A673 (cell line): ENCODE data around the gene PROSER2. TPM values are rescaled to one million over a fixed set of nuclear protein-coding genes. Genes with fewer than 3 reads are reported as not detected.

Source experiments
- BruUV-seq: library from RNA; stranded (reverse); fragments of 400-500 nt; replicated peaks from 2 replicates; lab custom pipeline; 2021; lab: Mats Ljungman, UMichigan
- CTCF ChIA-PET: fragments of 300-600 bp; sonication (Branson Sonifier 250); formaldehyde crosslinking; loops from one replicate; lab custom pipeline; 2022; ENCODE audit warnings: antibody characterized with exemption; lab: Charles Lee
- POLR2A ChIA-PET: fragments of 300-600 bp; sonication (Branson Sonifier 250); formaldehyde crosslinking; loops from one replicate; lab custom pipeline; 2022; ENCODE audit warnings: antibody characterized with exemption; ENCODE audit not compliant: low non-redundant PET; lab: Charles Lee
- DNase-seq: peaks from one replicate; pipeline ENCODE4 v3.0.0-alpha.2; 2015; ENCODE audit warnings: low spot score
- H3K27ac ChIP-seq: fragments of 200-600 bp; sonication (generic); 2 replicates; pipeline ENCODE4 v1.5.1; 2016; ENCODE audit warnings: mixed run types, low read depth, mild to moderate bottlenecking, mixed read lengths, antibody characterized with exemption, low read length; ENCODE audit not compliant: poor library complexity, severe bottlenecking
- H3K27me3 ChIP-seq: fragments of 200-600 bp; sonication (generic); replicated peaks from 2 replicates; pipeline ENCODE4 v1.6.1; 2017; ENCODE audit warnings: mixed run types, low read depth, mild to moderate bottlenecking, mixed read lengths, antibody characterized with exemption, low read length; ENCODE audit not compliant: insufficient read depth, poor library complexity
- H3K36me3 ChIP-seq: fragments of 200-600 bp; sonication (generic); 2 replicates; pipeline ENCODE4 v1.6.1; 2016; ENCODE audit warnings: mixed run types, mild to moderate bottlenecking, mixed read lengths, antibody characterized with exemption, low read length; ENCODE audit not compliant: insufficient read depth, poor library complexity, severe bottlenecking
- H3K4me1 ChIP-seq: fragments of 200-600 bp; sonication (generic); 2 replicates; pipeline ENCODE4 v1.6.1; 2017; ENCODE audit warnings: mixed run types, mild to moderate bottlenecking, mixed read lengths, antibody characterized with exemption, low read length; ENCODE audit not compliant: insufficient read depth, poor library complexity, severe bottlenecking
- H3K4me3 ChIP-seq: fragments of 200-600 bp; sonication (generic); 2 replicates; pipeline ENCODE4 v1.5.1; 2016; ENCODE audit warnings: low read depth, mixed run types, mild to moderate bottlenecking, mixed read lengths, low read length; ENCODE audit not compliant: poor library complexity, severe bottlenecking
- H3K9me3 ChIP-seq: fragments of 200-600 bp; sonication (generic); 2 replicates; pipeline ENCODE4 v1.6.1; 2016; ENCODE audit warnings: mixed run types, low read depth, mild to moderate bottlenecking, mixed read lengths, antibody characterized with exemption, low read length; ENCODE audit not compliant: poor library complexity, severe bottlenecking
- EZH2 ChIP-seq: fragments of 200-600 bp; sonication (generic); IDR thresholded peaks from 2 replicates; pipeline ENCODE4 v1.6.1; 2017; ENCODE audit warnings: borderline replicate concordance, low read depth, mild to moderate bottlenecking, mixed read lengths, antibody characterized with exemption, low read length; ENCODE audit not compliant: poor library complexity, severe bottlenecking
- intact Hi-C: fragments of 100-400 bp; cut with micrococcal nuclease; formaldehyde crosslinking; loops from one replicate; pipeline ENCODE4 v1.10.0; 2022; ENCODE audit not compliant: unreplicated experiment
- total RNA-seq: library from RNA; stranded (reverse); gene quantifications from 2 replicates; pipeline ENCODE4 v1.2.3, GENCODE V29; 2021
- TF ChIP-seq, protein P1 (sequence below): fragments of 300-800, 200-600 bp; sonication (generic); conservative IDR thresholded peaks from 2 replicates; pipeline ENCODE4 v1.5.1; 2017; ENCODE audit warnings: low read depth, mild to moderate bottlenecking, antibody characterized with exemption, low read length, moderate library complexity, mixed read lengths

The PROSER2 gene
- total RNA-seq, 1 experiment from 2014 or later, result 40.4 TPM

- Histone ChIP-seq H3K4me1 (peaks cover 18% of the 10 kb centered on the region), H3K4me3 (peak overlapping the region; percentile 78), H3K9me3 (no peaks in the 10 kb centered on the region), H3K27ac (peak overlapping the region; percentile 96), H3K36me3 (peaks cover 15% of the 10 kb centered on the region), H3K27me3 (no peaks in the 10 kb centered on the region)
- intact Hi-C loops, result no loop called here
- ChIA-PET POLR2A (no interaction called here), CTCF (no interaction called here)
- no TSS peak for BruUV-seq
- no peak for TF ChIP-seq EZH2
- TF ChIP-seq, protein P1, sequence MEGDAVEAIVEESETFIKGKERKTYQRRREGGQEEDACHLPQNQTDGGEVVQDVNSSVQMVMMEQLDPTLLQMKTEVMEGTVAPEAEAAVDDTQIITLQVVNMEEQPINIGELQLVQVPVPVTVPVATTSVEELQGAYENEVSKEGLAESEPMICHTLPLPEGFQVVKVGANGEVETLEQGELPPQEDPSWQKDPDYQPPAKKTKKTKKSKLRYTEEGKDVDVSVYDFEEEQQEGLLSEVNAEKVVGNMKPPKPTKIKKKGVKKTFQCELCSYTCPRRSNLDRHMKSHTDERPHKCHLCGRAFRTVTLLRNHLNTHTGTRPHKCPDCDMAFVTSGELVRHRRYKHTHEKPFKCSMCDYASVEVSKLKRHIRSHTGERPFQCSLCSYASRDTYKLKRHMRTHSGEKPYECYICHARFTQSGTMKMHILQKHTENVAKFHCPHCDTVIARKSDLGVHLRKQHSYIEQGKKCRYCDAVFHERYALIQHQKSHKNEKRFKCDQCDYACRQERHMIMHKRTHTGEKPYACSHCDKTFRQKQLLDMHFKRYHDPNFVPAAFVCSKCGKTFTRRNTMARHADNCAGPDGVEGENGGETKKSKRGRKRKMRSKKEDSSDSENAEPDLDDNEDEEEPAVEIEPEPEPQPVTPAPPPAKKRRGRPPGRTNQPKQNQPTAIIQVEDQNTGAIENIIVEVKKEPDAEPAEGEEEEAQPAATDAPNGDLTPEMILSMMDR, result no peak
- no peak for DNase-seq
Observed at GRCh38 chr10:11895598-11895997, 72.4 kb downstream of the PROSER2 start.

DNA sequence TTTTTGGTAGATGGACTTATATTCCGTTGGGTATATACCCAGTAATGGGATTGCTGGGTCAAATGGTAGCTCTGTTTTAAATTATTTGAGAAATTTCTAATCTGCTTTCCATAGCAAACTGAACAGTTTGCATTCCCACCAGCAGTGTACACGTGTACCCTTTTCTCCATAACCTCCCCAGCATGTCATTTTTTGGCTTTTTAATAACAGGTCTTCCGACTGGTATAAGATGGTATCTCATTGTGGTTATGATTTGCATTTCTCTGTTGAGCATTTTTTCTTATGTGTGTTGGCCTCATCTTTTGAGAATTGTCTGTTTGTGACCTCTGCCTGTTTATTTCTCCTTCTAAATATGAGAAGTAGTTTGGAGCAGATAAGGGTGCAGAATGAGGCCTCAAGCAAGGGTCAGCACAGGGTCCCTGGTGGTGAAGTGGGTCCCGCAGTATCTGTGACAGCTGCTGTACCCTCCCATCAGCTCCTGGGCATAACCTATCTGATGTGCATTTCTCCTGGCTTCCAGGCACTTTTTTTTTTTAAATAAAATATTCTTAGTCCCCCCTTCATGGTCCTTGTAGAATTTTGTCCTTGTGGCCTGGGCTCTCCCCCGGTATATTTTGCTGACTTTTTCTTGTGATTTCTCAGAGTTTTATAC lies 73.5 kb downstream of the PROSER2 start:
- ChIA-PET CTCF (no interaction called here), POLR2A (no interaction called here)
- no peaks in the 10 kb centered on the region for H3K27me3 ChIP-seq
- no peaks in the 10 kb centered on the region for H3K9me3 ChIP-seq
- peaks cover 8% of the 10 kb centered on the region for H3K4me1 ChIP-seq
- BruUV-seq, result no TSS peak
- no peak for TF ChIP-seq EZH2
- TF ChIP-seq, protein P1, result no peak
- H3K27ac ChIP-seq, result no peak overlapping the region
- no peak overlapping the region for H3K4me3 ChIP-seq
- DNase-seq, result no peak
- intact Hi-C loops, result no loop called here
- peaks cover 8% of the 10 kb centered on the region for H3K36me3 ChIP-seq

- Histone ChIP-seq H3K4me3 (no peak overlapping the region), H3K36me3 (no peaks in the 10 kb centered on the region), H3K27ac (no peak overlapping the region), H3K9me3 (no peaks in the 10 kb centered on the region), H3K4me1 (peaks cover 7% of the 10 kb centered on the region), H3K27me3 (no peaks in the 10 kb centered on the region)
- no peak for TF ChIP-seq EZH2
- TF ChIP-seq, protein P1, result no peak
- DNase-seq, result no peak
- intact Hi-C loops, result no loop called here
- CTCF ChIA-PET, result no interaction called here
- BruUV-seq, result no TSS peak
- POLR2A ChIA-PET, result no interaction called here
Observed at GRCh38 chr10:11898033-11898371, 74.8 kb downstream of the PROSER2 start.
